HG02840 (cell line): Measurements from ENCODE around the gene TMEM80.
"Not testable (repeated sequence)": the region's sequence is repeated elsewhere in the genome, so short reads cannot be mapped to it uniquely, and the experiment has no call there.

ENCODE experiments used
- ATAC-seq: cut with Tn5 transposase; IDR thresholded peaks from one replicate; pipeline ENCODE4 v1.9.1; 2021; ENCODE audit warnings: mild to moderate bottlenecking, moderate library complexity, moderate number of reproducible peaks; ENCODE audit not compliant: unreplicated experiment, low FRiP score

Gene TMEM80

DNA sequence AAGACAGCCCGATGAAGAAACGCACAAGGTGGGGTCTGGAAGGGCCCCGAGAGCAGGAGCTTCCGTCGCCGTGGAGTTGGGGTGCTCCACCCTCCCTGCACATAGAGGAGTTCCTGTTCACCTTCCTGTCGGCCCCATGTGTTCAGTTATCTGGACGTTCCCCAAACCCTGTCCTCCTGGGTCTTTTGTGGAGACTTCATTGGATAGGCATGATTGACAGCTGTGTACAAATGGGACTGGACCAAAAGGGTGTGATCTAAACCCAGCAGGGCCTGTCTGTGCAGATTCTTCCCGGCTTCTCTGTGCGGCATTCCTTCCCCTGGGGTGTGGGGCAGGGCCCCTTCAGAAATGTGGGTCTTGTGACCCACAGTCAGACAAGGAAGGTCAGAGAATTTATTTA is 42.3 kb downstream of the TMEM80 start:
- ATAC-seq: not testable (repeated sequence)

DNA sequence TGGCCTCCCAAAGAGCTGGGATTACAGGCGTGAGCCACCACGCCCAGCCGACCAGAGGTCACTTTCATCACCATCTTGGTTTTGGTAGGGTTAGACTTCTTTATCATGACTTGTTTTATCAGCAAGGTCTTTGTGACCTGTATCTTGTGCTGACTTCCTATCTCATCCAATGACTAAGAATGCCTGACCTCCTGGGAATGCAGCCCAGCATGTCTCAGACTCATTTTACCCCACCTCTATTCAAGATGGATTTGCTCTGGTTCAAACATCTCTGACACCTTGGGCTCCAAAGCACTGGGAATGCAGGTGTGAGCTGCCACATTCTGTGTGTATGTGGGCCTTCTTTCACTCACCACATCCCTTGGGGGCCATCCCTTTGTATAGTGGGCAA is 46.5 kb downstream of the TMEM80 start:
- ATAC-seq: no peak

DNA sequence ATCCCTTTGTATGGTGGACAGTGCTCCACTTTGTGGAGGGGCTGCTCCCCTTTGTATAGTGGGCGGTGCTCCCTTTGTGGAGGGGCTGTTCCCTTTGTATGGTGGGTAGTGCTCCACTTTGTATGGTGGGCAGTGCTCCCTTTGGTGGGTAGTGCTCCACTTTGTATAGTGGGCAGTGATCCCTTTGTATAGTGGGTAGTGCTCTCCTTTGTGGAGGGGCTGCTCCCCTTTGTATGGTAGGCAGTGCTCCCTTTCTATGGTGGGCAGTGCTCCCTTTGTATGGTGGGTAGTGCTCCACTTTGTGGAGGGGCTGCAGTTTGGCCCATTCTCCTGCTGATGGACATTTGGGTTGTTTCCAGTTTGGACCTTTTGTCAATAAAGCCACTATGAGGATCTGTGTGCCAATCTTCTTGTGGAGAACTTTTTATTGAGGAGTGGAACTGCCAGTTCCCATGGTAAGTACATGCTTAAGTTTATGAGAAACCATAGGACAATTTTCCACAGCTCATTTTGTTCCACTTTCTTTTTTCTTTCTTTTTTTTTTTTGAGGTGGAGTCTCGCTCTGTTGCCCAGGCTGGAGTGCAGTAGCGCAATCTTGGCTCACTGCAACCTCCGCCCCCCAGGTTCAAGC is 47.1 kb downstream of the TMEM80 start:
- no peak for ATAC-seq

DNA sequence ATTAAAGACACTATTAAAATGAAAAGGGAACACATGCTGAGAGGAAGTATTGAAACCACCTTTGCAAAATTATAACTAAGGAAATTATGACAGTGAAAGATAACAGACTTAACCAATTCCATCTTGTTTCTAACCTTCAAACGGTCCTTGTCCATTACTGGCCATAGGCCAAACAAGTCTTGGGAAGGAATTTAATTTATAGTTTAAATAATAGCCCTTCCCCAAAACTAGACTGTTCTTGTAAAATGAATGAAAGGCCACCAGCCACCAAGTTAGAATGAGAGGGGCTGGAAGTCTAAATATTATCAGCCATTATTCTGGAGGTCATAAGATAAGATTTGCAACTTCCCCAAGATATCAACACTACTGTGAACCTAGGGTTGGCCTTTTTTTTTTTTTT is 49.8 kb downstream of the TMEM80 start:
- no peak for ATAC-seq

DNA sequence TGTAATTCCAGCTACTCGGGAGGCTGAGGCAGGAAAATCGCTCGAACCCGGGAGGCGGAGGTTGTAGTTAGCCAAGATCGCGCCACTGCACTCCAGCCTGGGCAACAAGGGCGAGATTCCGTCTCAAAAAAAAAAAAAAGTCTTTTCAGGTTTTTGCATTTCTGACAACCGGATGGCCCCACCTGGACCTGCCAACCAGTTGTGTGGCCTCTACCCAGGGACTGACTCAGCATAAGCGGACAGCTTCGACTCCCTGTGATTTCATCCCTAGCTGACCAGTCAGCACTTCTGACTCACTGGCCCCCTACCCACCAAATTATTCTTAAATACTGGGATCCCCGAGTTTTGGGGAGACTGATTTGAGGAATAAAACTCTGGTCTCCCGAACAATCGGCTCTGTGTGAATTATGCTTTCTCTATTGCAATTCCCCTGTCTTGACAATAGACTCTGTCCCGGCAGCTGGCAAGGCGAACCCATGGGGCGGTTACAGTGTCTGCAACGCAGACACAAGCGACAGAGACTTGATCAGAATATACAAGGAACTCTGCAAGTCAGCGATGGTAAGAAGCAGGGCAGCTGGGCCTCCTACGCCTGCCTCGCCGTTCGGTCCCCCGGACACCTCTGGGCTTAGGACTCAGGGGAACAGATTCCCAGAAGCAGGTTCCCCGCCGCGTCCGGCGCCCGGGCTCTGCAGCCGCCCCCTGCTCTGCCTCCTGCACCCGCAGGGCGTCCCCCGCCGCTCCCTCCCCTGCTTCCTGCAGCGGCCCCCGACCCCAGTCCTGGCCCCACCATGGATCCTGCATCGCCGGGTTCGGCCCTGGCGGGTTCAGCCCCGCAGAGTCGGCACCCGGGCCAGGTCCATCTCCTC is 50.9 kb downstream of the TMEM80 start:
- ATAC-seq: peak; percentile 17

DNA sequence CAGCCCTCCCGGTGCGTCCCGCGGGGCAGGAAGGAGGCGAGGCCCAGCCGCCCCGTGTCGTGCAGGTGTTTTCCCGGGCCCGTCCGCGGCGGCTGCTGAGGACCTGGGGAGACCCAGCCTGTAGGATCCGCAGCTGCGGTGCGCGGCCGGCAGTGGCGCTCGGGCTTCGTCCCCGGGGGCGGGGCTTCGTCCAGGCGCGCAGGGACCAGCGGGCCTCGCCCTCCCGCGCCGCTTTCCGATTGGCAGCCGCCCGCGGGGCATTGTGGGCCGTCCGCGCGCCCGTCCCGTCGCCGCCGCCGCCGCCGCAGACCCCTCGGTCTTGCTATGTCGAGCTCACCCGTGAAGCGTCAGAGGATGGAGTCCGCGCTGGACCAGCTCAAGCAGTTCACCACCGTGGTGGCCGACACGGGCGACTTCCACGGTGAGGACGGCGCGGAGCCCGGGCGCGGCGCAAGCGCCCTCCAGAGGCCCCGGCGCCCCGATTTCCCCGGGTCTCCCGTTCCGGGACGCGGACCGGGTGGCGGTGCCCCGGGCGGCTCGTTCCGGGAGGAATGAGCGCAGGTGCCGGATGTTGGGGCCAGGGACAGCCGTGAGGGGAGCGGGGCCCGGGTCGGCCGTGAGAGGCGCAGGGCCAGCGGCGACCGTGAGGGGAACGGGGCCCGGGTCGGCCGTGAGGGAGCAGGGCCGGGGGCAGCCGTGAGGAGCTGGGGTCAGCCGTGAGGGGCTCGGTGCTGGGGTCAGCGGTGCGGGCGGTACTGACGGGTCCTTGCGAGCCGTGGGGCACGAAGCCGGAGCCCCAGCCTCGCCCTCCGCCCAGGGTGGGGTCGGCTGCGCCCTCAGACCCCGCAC is 51.8 kb downstream of the TMEM80 start, which contains the start of gene TALDO1:
TSS of gene TALDO1 (plus strand) at position 307 of the 849 bp plus-strand sequence. CDS start at position 325, 18 bp downstream.
- ATAC-seq: peak; percentile 83

DNA sequence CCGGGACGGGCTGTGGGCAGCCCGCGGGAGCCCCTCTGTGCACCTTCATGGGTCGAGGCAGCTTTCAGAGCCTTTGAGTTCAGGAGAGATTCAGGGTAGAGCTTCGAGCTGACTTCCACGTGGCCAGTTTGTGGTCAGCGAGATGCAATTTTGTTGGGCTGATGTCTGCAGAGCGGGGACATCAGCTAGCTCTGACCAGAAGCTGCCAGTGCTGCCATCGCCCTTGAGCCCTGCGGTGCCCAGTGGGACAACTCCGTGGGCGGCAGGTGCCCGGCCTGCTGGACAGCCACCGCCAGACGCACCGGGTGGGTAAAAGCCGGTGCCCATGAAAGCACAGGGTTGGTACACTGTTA is 52.4 kb downstream of the TMEM80 start:
- peak; percentile 5 for ATAC-seq

DNA sequence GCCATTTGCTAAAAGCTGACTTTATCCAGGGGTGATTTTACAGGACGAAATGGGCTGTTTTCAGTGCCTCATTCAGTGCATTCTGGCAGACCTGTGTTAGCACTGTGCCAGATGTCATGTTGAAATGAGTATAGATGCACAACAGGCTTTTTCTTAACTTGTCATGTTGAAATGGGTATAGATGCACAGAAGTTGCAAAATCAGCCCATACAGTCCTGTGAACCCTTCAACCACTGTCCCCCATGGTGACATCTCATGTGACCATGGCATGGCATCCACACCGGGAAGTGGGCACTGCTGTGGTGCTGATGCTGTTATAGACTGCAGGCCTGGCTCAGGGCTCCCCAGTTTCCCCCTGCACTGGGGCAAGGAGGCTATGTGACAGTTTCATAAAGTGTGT is 54.1 kb downstream of the TMEM80 start:
- ATAC-seq: no peak
